ENCODE measurements around the gene EYA4. TPM values are rescaled to one million over a fixed set of nuclear protein-coding genes. Genes with fewer than 3 reads are reported as not detected.

The EYA4 gene
- total and polyA plus RNA-seq, 2 donors (not counting 3 experiments of a cell fraction or from before 2014, with no cell fraction given), result not detected

DNA sequence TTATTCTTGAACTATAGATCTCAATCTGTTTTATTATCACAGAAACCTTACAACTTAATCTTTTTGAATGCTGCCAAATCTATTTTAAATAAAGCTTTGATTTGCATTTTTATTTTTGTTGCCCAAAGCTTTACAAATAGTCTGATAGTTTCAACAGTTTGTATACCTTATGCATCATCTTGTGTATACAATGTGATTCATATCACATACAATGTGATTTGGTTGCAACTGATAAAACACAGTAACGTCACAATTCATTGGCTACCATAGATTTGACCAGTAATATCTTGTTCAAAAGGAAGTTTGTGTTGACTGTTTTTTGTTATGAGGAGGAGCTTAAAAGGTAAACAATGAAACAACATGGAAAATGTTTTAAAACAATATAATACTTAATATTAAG is 110.9 kb downstream of the EYA4 start:
- FAIRE-seq, result no peak

DNA sequence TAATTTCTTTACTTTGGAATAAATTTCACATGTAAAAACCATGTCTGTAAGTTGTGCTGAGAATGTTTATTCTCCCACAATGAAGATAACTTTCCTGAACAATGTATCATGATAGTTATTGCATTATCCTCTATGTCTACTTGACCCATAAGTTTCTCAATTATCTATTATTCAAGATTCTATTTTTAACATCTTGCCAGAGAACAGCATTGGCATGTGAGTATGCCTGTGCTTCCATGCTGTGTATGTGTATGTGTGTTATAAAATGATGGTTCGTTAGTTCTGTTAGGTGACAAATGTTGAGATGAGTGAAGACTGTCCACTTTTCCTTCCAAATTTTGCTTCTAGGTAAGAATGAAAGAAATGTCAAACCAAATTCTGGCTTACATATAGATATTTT is 111.9 kb downstream of the EYA4 start:
- no peaks in the 10 kb centered on the region for H3K9me1 ChIP-seq (replicated peaks; ENCODE audit: control insufficient read depth, extremely low read depth, insufficient read depth, low read length)
- TF ChIP-seq POLR2A (IDR thresholded peaks at IDR 0.05; ENCODE audit: low read depth, low read length), result no peak
- TF ChIP-seq GATA2 (IDR thresholded peaks at IDR 0.05; ENCODE audit: insufficient read depth, insufficient read length, low read depth, low read length), result no peak
- no peaks in the 10 kb centered on the region for H4K20me1 ChIP-seq (replicated peaks; ENCODE audit: control insufficient read depth, extremely low read depth, insufficient read depth, low read length)
- dilution Hi-C loops (cut with MboI; ENCODE audit: extremely low pct_ligation_motif_present, low sequenced_read_pairs), result no loop called here
- intact Hi-C loops (cut with micrococcal nuclease), result no loop called here
- H2AFZ ChIP-seq (ENCODE audit: low read depth, low read length), result no peak overlapping the region
- H3K4me2 ChIP-seq (ENCODE audit: insufficient read depth, low read length), result no peak overlapping the region
- no peaks in the 10 kb centered on the region for H3K79me2 ChIP-seq (ENCODE audit: control insufficient read depth, insufficient read depth, low read length)
- no peaks in the 10 kb centered on the region for H3K27me3 ChIP-seq (ENCODE audit: control insufficient read depth in 2 of 2, insufficient read depth in 2 of 2, low read length in 2 of 2)
- CTCF ChIA-PET, result interaction anchor here (0.5 kb wide), 1 partner anchor 79 kb away, joined by 4 read pairs; no protein-coding TSS in a partner anchor
- FAIRE-seq (no peak), DNase-seq (ENCODE audit: low read depth, low spot score) (no peak)
- no TSS peak for BruUV-seq (replicated peaks)
- no peak overlapping the region for H3K4me3 ChIP-seq (replicated peaks in 1 of 3; ENCODE audit: insufficient read depth in 1 of 3, low read depth in 1 of 3, low read length in 3 of 3)
- no peak overlapping the region for H3K9ac ChIP-seq (replicated peaks; ENCODE audit: extremely low read depth, insufficient read depth, low read length)
- no peaks in the 10 kb centered on the region for H3K36me3 ChIP-seq (ENCODE audit: control insufficient read depth in 2 of 2, extremely low read depth in 1 of 2, insufficient read depth in 2 of 2, low read length in 2 of 2)
- POLR2A ChIA-PET, result no interaction called here
- H3K27ac ChIP-seq (ENCODE audit: insufficient read depth, low read depth, low read length), result no peak overlapping the region
- no peaks in the 10 kb centered on the region for H3K4me1 ChIP-seq (ENCODE audit: control insufficient read depth, extremely low read depth, insufficient read depth, low read length)
- no peaks in the 10 kb centered on the region for H3K9me3 ChIP-seq (replicated peaks; ENCODE audit: control insufficient read depth, insufficient read depth, low read length)

More for the DNA sequence above, 110.9 kb downstream of the EYA4 start:
- Histone ChIP-seq H3K4me2 (ENCODE audit: insufficient read depth, low read length) (no peak overlapping the region), H3K9ac (replicated peaks; ENCODE audit: extremely low read depth, insufficient read depth, low read length) (no peak overlapping the region), H3K4me1 (ENCODE audit: control insufficient read depth, extremely low read depth, insufficient read depth, low read length) (no peaks in the 10 kb centered on the region), H3K36me3 (ENCODE audit: control insufficient read depth in 2 of 2, extremely low read depth in 1 of 2, insufficient read depth in 2 of 2, low read length in 2 of 2) (no peaks in the 10 kb centered on the region), H3K27ac (ENCODE audit: insufficient read depth, low read depth, low read length) (no peak overlapping the region), H2AFZ (ENCODE audit: low read depth, low read length) (no peak overlapping the region), H3K27me3 (ENCODE audit: control insufficient read depth in 2 of 2, insufficient read depth in 2 of 2, low read length in 2 of 2) (no peaks in the 10 kb centered on the region), H3K4me3 (replicated peaks in 1 of 3; ENCODE audit: insufficient read depth in 1 of 3, low read depth in 1 of 3, low read length in 3 of 3) (no peak overlapping the region), H4K20me1 (replicated peaks; ENCODE audit: control insufficient read depth, extremely low read depth, insufficient read depth, low read length) (no peaks in the 10 kb centered on the region), H3K79me2 (ENCODE audit: control insufficient read depth, insufficient read depth, low read length) (no peaks in the 10 kb centered on the region), H3K9me3 (replicated peaks; ENCODE audit: control insufficient read depth, insufficient read depth, low read length) (no peaks in the 10 kb centered on the region), H3K9me1 (replicated peaks; ENCODE audit: control insufficient read depth, extremely low read depth, insufficient read depth, low read length) (no peaks in the 10 kb centered on the region)
- CTCF ChIA-PET, result interaction anchor here (1.5 kb wide), 1 partner anchor 8 kb away, joined by 3 read pairs; no protein-coding TSS in a partner anchor
- dilution Hi-C loops (cut with MboI; ENCODE audit: extremely low pct_ligation_motif_present, low sequenced_read_pairs) (no loop called here), intact Hi-C loops (cut with micrococcal nuclease) (no loop called here)
- DNase-seq (ENCODE audit: low read depth, low spot score), result no peak
- no TSS peak for BruUV-seq (replicated peaks)
- TF ChIP-seq, protein P1, sequence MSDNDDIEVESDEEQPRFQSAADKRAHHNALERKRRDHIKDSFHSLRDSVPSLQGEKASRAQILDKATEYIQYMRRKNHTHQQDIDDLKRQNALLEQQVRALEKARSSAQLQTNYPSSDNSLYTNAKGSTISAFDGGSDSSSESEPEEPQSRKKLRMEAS (IDR thresholded peaks at IDR 0.05; ENCODE audit: insufficient read depth, insufficient read length), result no peak
- POLR2A ChIA-PET, result no interaction called here
